GM12875 (cell line): Measurements from ENCODE around the gene SPIB.
A peak's percentile ranks its signal among the peaks of the same experiment; 100 is the strongest.
"Not testable (repeated sequence)": the region's sequence is repeated elsewhere in the genome, so short reads cannot be mapped to it uniquely, and the experiment has no call there.

Experiments used
- H3K4me3 ChIP-seq: one replicate; pipeline ENCODE4 v1.5.1; 2011; ENCODE audit warnings: low read depth, low read length, control low read depth
- TF ChIP-seq, protein P1 (sequence below): IDR thresholded peaks from 2 replicates; pipeline ENCODE4 v1.5.1; 2011; ENCODE audit warnings: low read depth, mild to moderate bottlenecking, control low read depth, inconsistent platforms, low read length, moderate library complexity, borderline replicate concordance; ENCODE audit not compliant: insufficient read depth

The SPIB gene

DNA sequence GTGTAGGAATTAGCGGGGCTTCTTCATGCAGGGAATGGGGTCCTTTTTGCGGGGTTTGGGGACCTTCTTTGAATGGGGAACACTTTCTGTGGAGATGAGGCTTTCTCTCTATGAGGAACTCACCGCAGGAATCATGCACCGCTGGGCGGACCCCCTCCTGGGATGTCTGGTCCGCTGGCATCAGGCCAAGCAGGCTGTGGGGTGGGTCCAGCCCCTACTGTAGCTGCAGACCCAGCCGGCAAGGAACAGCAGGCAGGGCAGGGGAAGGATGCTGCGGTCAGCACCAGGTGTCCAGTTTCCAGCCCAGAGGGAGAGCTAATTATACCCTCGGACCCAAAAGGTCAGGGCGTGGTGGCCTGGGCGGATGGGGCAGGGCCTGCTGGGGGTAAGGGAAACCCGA, 15.8 kb downstream of the SPIB start:
- H3K4me3 ChIP-seq, result peak overlapping the region; percentile 57
- TF ChIP-seq, protein P1, sequence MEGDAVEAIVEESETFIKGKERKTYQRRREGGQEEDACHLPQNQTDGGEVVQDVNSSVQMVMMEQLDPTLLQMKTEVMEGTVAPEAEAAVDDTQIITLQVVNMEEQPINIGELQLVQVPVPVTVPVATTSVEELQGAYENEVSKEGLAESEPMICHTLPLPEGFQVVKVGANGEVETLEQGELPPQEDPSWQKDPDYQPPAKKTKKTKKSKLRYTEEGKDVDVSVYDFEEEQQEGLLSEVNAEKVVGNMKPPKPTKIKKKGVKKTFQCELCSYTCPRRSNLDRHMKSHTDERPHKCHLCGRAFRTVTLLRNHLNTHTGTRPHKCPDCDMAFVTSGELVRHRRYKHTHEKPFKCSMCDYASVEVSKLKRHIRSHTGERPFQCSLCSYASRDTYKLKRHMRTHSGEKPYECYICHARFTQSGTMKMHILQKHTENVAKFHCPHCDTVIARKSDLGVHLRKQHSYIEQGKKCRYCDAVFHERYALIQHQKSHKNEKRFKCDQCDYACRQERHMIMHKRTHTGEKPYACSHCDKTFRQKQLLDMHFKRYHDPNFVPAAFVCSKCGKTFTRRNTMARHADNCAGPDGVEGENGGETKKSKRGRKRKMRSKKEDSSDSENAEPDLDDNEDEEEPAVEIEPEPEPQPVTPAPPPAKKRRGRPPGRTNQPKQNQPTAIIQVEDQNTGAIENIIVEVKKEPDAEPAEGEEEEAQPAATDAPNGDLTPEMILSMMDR, result no peak

DNA sequence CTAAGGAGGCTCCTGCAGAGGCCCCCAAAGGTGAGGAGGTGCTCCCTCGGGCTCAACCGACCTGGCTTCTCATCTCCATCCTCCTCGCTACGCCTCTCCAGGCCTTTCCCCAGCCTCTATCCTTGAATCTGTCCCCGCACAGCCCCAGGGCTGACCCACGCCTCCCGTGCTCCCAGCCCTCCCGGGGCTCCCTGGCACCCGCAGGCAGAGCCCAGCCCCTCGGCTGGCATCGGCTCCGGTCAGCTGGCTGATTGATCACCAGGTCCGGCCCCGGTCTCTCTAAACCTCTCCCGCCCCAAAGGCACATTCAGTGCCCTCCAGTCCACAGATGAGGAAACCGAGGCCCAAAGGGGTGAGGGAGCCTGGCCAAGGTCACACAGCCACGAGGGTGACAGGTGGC, 16.5 kb downstream of the SPIB start:
- TF ChIP-seq, protein P1, result no peak
- H3K4me3 ChIP-seq, result no peak overlapping the region

DNA sequence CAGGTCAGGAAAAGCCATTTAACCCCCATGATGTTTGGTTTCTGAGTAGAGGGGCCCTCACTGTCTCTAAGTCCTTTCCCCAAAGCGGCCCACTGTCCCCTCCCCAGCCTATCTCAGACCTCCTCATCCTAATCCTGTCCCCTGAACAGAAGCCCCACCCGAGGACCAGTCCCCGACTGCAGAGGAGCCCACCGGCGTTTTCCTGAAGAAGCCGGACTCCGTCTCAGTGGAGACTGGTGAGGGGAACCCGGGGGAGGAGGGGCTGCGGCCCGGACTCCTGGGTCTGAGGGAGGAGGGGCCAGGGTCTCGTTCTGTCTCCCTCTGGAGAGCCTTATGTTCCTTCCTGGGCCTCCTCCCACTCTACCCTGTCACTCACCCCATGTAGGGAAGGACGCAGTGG, 16.9 kb downstream of the SPIB start:
- TF ChIP-seq, protein P1, result no peak
- no peak overlapping the region for H3K4me3 ChIP-seq

DNA sequence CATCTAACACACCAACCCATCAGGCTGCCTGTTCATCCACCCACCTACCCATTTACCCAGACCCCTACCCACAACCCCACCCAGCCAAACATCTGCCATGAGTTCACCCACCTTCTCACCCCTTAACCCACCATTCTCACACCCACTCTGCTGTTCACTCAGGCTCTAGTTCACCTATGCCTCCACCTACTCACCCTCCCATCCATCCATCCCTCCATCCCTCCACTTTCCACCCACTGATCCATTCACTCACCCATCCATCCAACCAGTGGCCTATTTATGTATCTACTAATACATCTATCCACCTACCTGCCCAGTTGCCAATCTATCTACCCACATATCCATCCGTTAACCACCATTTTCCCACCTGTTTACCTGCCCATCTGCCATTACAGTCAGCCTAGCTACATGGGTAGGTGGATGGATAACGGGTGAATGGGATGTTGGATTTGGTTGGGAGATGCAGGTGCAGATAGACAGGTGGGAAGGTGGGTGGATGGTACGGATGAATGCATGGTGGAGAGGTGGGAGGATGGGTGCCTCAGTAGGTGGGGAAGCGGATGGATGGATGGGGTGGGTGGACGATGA, 19.2 kb downstream of the SPIB start:
- TF ChIP-seq, protein P1, result no peak

DNA sequence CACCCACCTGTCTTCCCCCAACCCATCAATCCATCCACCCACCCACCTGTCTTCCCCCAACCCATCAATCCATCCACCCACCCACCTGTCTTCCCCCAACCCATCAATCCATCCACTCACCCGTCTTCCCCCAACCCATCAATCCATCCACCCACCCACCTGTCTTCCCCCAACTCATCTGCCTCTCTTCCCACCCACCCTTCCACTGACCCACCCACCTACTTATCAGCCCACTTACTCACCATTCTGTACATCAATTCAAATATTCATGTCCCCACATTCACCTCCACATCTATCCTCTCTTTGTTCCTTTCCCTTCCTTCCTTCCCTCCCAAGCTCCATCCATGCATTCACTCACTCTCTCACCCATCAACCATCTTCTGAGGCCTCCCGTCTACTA, 20.4 kb downstream of the SPIB start:
- not testable (repeated sequence) for H3K4me3 ChIP-seq

More for the DNA sequence above, 19.2 kb downstream of the SPIB start:
- no peak overlapping the region for H3K4me3 ChIP-seq

DNA sequence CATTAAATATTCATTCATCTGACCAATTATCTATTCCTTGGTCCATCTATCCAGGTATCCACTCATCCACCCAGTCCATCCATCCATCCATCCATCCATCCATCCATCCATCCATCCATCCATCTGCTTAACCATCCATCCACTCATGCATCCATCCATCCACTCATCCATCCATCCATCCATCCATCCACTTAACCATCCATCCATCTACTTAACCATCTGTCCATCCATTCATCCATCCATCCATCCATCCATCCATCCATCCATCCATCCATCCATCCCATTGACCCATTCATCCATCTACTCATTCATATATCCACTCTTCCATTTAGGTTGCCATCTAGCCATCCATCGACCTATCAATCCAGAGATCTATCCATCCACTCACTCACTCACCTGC, 25.3 kb downstream of the SPIB start:
- TF ChIP-seq, protein P1, result no peak
- H3K4me3 ChIP-seq, result no peak overlapping the region

DNA sequence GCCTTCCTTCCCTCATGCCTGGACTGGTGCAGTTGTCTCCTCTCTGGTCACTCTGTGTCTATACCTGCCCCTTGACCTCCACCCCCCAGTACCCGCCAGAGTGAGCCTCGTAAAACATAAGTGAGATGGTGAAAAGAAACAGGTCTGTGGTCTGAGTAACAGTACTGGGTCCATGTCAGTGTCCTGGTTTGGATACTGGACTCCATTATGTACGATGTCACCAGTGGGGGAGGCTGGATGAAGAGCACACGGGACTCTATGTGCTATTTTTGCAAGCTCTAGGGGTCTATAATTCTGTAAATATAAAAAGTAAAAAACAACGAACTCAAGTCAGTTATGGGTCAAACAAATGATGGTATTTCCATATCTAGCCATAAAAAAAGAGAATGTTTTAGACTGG, 28.3 kb downstream of the SPIB start:
- TF ChIP-seq, protein P1, result no peak
- no peak overlapping the region for H3K4me3 ChIP-seq

DNA sequence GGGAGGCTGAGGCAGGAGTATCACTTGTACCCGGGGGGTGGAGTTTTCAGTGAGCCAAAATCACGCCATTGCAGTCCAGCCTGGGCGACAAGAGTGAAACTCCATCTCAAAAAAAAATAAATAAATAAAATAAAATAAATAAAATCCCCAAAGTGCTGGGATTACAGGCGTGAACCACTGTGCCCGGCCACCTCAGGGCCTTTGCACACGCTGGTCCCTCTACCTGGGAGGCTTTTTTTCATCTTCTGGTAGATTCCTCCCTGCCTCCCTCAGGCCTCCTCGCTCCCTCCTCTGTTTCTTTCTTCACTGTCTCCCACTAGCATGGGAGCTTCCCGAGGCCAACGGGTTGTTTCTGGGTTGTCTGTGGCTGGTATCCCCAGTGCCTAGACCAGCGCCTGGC, 29.0 kb downstream of the SPIB start:
- no peak overlapping the region for H3K4me3 ChIP-seq
- TF ChIP-seq, protein P1, result no peak
